Endothelial cell of umbilical vein (primary cell): ENCODE data around the gene OPRD1. TPM values are rescaled to one million over a fixed set of nuclear protein-coding genes. Genes with fewer than 3 reads are reported as not detected.

ENCODE experiments used
- BruUV-seq: library from RNA; stranded (reverse); fragments of 400-500 nt; replicated peaks from 2 replicates; lab custom pipeline; 2021; lab: Mats Ljungman, UMichigan
- CTCF ChIA-PET: fragments of 300-600, 350-600 bp; sonication (Branson Sonifier 250); formaldehyde crosslinking; loops from one replicate; lab custom pipeline; 2021; ENCODE audit warnings: antibody characterized with exemption, inconsistent platforms; lab: Charles Lee
- POLR2A ChIA-PET: fragments of 300-600, 350-600 bp; sonication (Branson Sonifier 250); formaldehyde crosslinking; loops from one replicate; lab custom pipeline; 2021; ENCODE audit warnings: antibody characterized with exemption, inconsistent platforms; lab: Charles Lee
- DNase-seq: peaks from one replicate; pipeline ENCODE4 v3.0.0-alpha.2; 2011; ENCODE audit warnings: low read depth, low spot score
- FAIRE-seq: peaks from 2 replicates; lab custom pipeline; 2011; peaks lifted over from hg19 to GRCh38; lab: Jason Lieb, UNC
- H2AFZ ChIP-seq: 2 replicates; pipeline ENCODE4 v1.6.0; 2012; ENCODE audit warnings: low read depth, low read length, control low read depth, inconsistent platforms
- H3K27ac ChIP-seq: 2 replicates; pipeline ENCODE4 v1.5.1; 2011; ENCODE audit warnings: low read depth, mild to moderate bottlenecking, control low read depth, low read length, moderate library complexity; ENCODE audit not compliant: insufficient read depth
- H3K27me3 ChIP-seq, 2 experiments: 2 replicates each; pipeline versions ENCODE4 v1.6.0 to v1.6.1; 2011; ENCODE audit warnings: low read length in 2 of 2, mixed read lengths in 1 of 2; ENCODE audit not compliant: control insufficient read depth in 2 of 2, insufficient read depth in 2 of 2
- H3K36me3 ChIP-seq, 2 experiments: 2 replicates in 1 of 2; 3 replicates in 1 of 2; pipeline ENCODE4 v1.5.1; 2011; ENCODE audit warnings: low read length in 2 of 2, mild to moderate bottlenecking in 1 of 2, moderate library complexity in 1 of 2; ENCODE audit not compliant: control insufficient read depth in 2 of 2, insufficient read depth in 2 of 2; ENCODE audit errors: extremely low read depth in 1 of 2
- H3K4me1 ChIP-seq: 3 replicates; pipeline ENCODE4 v1.5.1; 2011; ENCODE audit warnings: mild to moderate bottlenecking, low read length; ENCODE audit not compliant: control insufficient read depth, insufficient read depth; ENCODE audit errors: extremely low read depth
- H3K4me2 ChIP-seq: 2 replicates; pipeline ENCODE4 v1.6.1; 2011; ENCODE audit warnings: low read length, control low read depth, mixed read lengths; ENCODE audit not compliant: insufficient read depth
- H3K4me3 ChIP-seq, 3 experiments: fragments of 200-600 bp in 1 of 3; sonication (generic), shearing (Covaris generic) in 1 of 3; replicated peaks in 1 of 3; 2 replicates each; pipeline ENCODE4 v1.5.1; 2011 to 2016; ENCODE audit warnings: control low read depth in 3 of 3, low read length in 3 of 3, mild to moderate bottlenecking in 2 of 3, inconsistent platforms in 1 of 3, low read depth in 1 of 3, moderate library complexity in 1 of 3; ENCODE audit not compliant: insufficient read depth in 1 of 3
- H3K79me2 ChIP-seq: 2 replicates; pipeline ENCODE4 v1.6.0; 2012; ENCODE audit warnings: low read length, inconsistent platforms; ENCODE audit not compliant: control insufficient read depth, insufficient read depth
- H3K9ac ChIP-seq: replicated peaks from 2 replicates; pipeline ENCODE3; 2011; ENCODE audit warnings: low read length, control low read depth; ENCODE audit not compliant: insufficient read depth; ENCODE audit errors: extremely low read depth
- H3K9me1 ChIP-seq: replicated peaks from 3 replicates; pipeline ENCODE4 v1.6.0; 2011; ENCODE audit warnings: mild to moderate bottlenecking, low read length; ENCODE audit not compliant: control insufficient read depth, insufficient read depth; ENCODE audit errors: extremely low read depth
- H3K9me3 ChIP-seq: replicated peaks from 2 replicates; pipeline ENCODE4 v1.5.1; 2012; ENCODE audit warnings: low read length, inconsistent platforms; ENCODE audit not compliant: control insufficient read depth, insufficient read depth
- H4K20me1 ChIP-seq: replicated peaks from 2 replicates; pipeline ENCODE3; 2011; ENCODE audit warnings: mild to moderate bottlenecking, low read length; ENCODE audit not compliant: control insufficient read depth, insufficient read depth; ENCODE audit errors: extremely low read depth
- CTCF ChIP-seq, 2 donors: IDR thresholded peaks; 1 replicate in 1 of 2; 2 replicates in 1 of 2; pipeline ENCODE4 v1.5.1; 2011; ENCODE audit warnings: low read length in 2 of 2, mild to moderate bottlenecking in 2 of 2, moderate library complexity in 2 of 2, control low read depth in 1 of 2, inconsistent platforms in 1 of 2, low read depth in 1 of 2; ENCODE audit not compliant: insufficient read depth in 1 of 2; ENCODE audit errors: extremely low read depth in 1 of 2
- EZH2 ChIP-seq: IDR thresholded peaks from 2 replicates; pipeline ENCODE4 v1.6.1; 2012; ENCODE audit warnings: borderline replicate concordance, low read depth, mild to moderate bottlenecking, moderate library complexity, low read length, inconsistent platforms; ENCODE audit not compliant: severe bottlenecking
- FOS ChIP-seq: IDR thresholded peaks from 2 replicates; pipeline ENCODE4 v1.6.1; 2011; ENCODE audit warnings: mild to moderate bottlenecking, low read length, moderate library complexity, borderline replicate concordance; ENCODE audit not compliant: insufficient read depth
- GATA2 ChIP-seq: IDR thresholded peaks from 2 replicates; pipeline ENCODE4 v1.7.0; 2011; ENCODE audit warnings: low read depth, mild to moderate bottlenecking, moderate library complexity, mixed read lengths, low read length; ENCODE audit not compliant: insufficient read length, insufficient read depth
- JUN ChIP-seq: IDR thresholded peaks from 2 replicates; pipeline ENCODE4 v1.6.1; 2011; ENCODE audit warnings: borderline replicate concordance, low read depth; ENCODE audit not compliant: insufficient read length, insufficient read depth
- MYC ChIP-seq: IDR thresholded peaks from one replicate; pipeline ENCODE4 v1.6.1; 2011; ENCODE audit warnings: mild to moderate bottlenecking, low read depth, low read length
- POLR2A ChIP-seq: IDR thresholded peaks from 2 replicates; pipeline ENCODE4 v1.6.1; 2012; ENCODE audit warnings: low read depth, mild to moderate bottlenecking, control low read depth, low read length
- POLR2AphosphoS5 ChIP-seq: IDR thresholded peaks from 2 replicates; pipeline ENCODE4 v1.6.1; 2012; ENCODE audit warnings: low read depth, mild to moderate bottlenecking, control low read depth, low read length, moderate library complexity; ENCODE audit not compliant: insufficient read depth
- dilution Hi-C: fragments of 300-500 bp; cut with MboI; formaldehyde crosslinking; loops from one replicate; pipeline ENCODE4 v1.15.0; 2019; ENCODE audit warnings: low sequenced_read_pairs; ENCODE audit not compliant: extremely low pct_ligation_motif_present
- intact Hi-C: fragments of 100-400 bp; cut with micrococcal nuclease; formaldehyde crosslinking; loops from one replicate; pipeline ENCODE4 v1.10.0; 2022
- polyA plus RNA-seq, 4 experiments: library from polyadenylated mRNA; depleted of rRNA in 3 of 4; stranded (reverse) in 3 of 4; unstranded in 1 of 4; fragments of >200 nt; gene quantifications; 2 replicates each; pipeline versions ENCODE4 v1.2.1 to v1.2.3, GENCODE V29; 2011 to 2012; ENCODE audit warnings: missing spikeins in 1 of 4
- total RNA-seq: library from RNA; stranded (reverse); gene quantifications from 2 replicates; pipeline ENCODE4 v1.2.3, GENCODE V29; 2021
- TF ChIP-seq, protein P1 (sequence below): IDR thresholded peaks from 2 replicates; pipeline ENCODE4 v1.6.1; 2011; ENCODE audit not compliant: insufficient read depth, insufficient read length

The OPRD1 gene
- total and polyA plus RNA-seq, 2 donors (not counting 3 experiments of a cell fraction or from before 2014, with no cell fraction given) = not detected

- Histone ChIP-seq H3K4me1 (peaks cover 10% of the 10 kb centered on the region), H3K27ac (no peak overlapping the region), H3K27me3 (no peaks in the 10 kb centered on the region), H3K9me3 (no peaks in the 10 kb centered on the region), H3K36me3 (no peaks in the 10 kb centered on the region), H3K4me3 (no peak overlapping the region), H3K9ac (no peak overlapping the region), H3K4me2 (no peak overlapping the region), H3K79me2 (no peaks in the 10 kb centered on the region), H4K20me1 (no peaks in the 10 kb centered on the region), H2AFZ (no peak overlapping the region), H3K9me1 (no peaks in the 10 kb centered on the region)
- ChIA-PET CTCF (no interaction called here), POLR2A (no interaction called here)
- no TSS peak for BruUV-seq
- intact Hi-C loops (no loop called here), dilution Hi-C loops (no loop called here)
- DNase-seq = no peak
- TF ChIP-seq POLR2A = no peak
- TF ChIP-seq FOS = no peak
- TF ChIP-seq GATA2 = no peak
- no peak for TF ChIP-seq POLR2AphosphoS5
- TF ChIP-seq JUN = no peak
- no peak for TF ChIP-seq EZH2
- TF ChIP-seq, protein P1, sequence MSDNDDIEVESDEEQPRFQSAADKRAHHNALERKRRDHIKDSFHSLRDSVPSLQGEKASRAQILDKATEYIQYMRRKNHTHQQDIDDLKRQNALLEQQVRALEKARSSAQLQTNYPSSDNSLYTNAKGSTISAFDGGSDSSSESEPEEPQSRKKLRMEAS = no peak
- no peak for TF ChIP-seq CTCF (IDR thresholded peaks at IDR 0.05; ENCODE audit: extremely low read depth in 1 of 2, insufficient read depth in 1 of 2, low read depth in 1 of 2, low read length in 2 of 2)
- TF ChIP-seq MYC = no peak
- FAIRE-seq = no peak
These were observed 88.6 kb downstream of the OPRD1 start for GRCh38 chr1:28900562-28900961.
